CD4-positive, alpha-beta T cell treated with Interferon gamma for 1 hour (primary cell): ENCODE measurements around the gene WAPL.

Source experiments
- DNase-seq: peaks from one replicate; pipeline ENCODE4 v3.0.0-alpha.2; 2020

WAPL gene

DNA sequence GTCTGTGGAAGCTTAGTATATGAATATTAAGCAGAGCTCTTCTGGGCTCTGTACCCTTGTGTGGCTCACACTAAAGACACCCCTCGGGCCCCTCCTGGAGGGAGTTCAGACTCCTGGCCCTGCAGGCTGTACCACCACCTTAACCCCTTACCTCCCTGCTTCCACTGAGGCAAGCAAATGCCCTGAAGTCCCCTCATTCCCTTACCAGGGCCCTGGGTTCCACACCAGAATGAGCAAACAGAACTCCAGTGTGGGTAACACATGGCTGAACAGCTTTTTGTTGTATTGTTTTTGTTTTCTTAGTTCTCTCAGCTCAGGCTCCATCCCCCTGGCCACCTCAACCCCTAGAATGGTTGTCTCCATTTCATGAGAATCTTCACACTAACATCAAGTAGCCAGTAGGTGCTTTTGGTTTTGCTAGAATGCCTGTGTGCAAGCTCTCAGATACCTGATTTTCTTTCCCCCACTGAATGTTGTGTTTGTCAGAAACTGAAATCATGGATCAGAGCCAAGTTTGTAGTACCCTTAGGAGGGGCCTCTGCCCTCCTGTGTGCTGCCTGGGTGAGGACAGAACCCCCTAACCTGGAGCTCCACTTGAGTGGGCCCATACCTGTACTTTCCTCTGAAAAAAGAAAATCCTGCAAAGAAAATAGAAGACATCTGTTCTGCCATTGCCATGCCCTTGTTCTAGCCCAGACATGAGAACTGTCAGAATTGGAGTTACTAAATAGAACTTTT lies 2.8 kb upstream of the WAPL start:
- no peak for DNase-seq

DNA sequence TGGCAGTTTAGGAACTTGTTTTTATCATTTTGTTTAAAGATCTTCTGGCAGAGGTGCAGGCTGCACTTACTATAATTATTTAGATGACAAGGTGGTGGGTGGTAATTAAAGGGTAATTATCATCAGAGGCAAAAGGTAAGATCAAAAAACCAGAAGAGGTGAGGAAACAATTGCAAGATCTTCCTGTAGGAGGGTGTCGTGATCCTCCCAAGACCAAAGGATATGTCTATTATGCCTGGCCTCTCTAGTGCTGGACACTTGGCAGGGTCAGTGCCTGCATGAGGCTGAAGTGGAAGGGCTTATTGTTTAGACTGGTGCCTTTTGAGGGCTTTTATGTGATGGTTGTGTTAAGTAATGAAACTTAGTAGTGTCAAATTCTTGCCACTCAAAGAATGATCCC lies 1.8 kb upstream of the WAPL start:
- no peak for DNase-seq

DNA sequence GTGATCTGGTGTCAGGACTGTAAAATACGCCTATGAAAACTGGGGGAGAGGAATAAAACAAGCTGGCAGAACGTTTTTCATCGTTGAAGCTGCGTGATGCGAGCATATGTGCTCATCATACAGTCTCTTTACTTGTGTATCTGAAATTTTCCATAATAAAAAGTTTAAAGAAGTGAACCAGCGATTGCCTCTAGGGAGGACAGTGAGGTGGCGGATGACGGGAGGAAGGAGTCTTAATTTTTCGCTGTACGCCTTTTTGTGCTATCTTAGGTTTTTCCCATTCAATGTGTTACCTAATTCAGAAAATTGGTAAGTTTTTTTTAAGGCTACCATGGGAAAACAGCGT lies 891 bp upstream of the WAPL start:
- DNase-seq: no peak

DNA sequence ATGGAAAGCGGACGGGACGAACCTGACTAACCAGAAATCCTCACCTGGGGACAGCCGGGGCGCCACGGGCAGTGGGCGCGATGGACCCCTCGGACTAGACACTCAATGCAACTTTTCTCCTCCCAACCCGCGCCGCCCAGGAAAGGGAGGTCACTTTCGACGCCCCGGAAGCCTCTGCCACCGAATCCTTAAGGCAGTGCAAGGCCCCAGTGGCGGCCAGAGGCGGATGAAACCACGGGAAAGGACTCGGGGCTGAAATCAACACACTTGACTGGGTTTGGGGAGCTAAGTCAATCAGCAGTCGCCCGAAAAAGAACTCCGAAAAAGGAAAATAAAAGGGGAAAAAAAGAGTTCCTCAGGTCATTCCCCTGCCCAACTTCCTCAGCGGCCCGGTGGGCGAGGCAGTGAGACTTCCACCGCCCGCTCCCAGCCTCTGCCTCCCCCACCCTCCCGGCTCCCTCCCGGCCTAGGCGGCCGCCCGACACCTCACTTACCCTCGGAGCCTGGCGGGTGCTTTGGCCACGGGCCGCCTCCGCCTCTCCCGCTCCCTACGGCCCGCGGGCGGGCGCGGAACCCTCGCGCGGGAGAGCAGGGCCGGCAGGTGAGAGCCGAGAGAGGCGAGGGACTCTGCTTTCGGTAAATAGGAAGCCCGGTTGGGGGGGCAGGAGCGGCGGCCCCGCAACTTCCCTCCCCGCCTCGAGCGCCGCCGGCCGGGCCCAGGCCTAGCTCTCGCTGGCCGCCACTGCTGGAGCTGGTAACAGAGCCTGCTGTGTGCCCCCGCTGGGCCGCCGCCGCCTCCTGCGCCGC lies 518 bp downstream of the WAPL start:
- peak; percentile 23 for DNase-seq

DNA sequence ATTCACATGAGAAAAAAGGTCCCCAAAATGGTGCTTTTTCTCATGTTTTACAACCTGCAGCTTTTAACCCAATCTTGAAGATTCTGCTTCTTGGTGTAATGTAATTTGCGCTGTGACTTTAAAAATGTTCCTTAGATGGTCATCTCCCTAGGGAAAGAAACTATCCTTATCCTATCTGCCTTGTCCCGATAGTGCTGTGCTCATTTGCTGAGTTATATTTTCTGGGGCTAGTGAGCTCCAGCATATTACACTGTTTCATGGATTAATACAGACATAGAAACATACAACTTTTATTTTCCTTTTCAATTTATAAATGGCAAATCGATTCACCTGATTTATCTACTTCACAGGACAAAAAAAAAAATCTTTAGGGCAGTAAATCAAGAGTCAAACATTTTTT lies 2.8 kb downstream of the WAPL start:
- DNase-seq: no peak

DNA sequence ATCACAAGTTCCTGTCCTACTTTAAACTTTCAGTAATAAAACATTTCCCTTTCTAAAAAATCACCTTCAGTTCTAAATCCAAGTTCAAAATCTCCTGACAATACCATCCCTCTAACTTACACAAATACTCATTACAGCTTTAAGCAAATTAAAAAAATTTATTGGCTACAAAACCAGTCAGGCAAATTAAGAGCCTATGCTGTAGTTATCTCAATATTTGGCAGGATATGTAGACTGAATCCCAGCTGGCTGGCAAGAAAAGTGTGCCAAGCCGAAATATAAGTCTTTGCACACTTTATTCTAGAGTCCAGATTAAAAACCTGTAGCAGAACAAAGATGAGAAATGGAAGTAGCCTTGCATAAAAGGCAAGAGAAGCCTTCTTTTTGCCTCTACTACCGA lies 9.5 kb downstream of the WAPL start:
- no peak for DNase-seq

DNA sequence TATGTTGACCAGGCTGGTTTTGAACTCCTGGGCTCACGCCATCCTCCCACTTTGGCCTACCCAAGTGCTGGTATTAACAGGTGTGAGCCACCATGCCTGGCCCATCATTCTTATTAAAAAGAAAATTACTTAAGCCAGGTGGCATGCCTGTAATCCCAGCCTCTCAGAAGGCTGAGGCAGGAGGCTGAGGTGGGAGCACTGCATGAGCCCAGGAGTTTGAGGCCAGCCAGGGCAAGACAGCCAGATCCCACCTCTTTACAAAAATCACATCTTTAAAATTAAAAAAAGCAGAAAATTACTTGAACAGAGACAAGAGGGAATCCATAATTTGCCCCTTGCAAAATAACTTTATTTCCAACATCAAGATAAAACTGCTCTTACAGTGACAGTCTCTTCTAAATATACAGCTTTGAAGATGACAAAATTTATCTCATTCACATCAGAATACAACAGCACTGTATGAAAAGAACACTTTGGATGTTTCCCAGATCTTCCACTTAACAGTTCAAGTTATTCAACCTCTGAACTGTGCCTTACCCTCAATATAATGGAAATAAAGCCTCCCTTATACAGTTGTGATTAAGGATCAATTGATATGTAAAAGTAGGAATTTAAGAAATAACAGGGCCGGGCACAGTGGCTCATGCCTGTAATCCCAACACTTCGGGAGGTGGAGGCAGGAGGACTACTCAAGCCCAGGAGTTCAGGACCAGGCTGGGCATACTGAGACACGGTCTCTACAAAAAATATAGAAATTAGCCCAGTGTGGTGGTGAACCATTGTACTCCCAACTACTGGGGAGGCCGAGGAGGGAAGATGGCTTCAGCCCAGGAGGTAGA lies 10.3 kb downstream of the WAPL start:
- DNase-seq: no peak

DNA sequence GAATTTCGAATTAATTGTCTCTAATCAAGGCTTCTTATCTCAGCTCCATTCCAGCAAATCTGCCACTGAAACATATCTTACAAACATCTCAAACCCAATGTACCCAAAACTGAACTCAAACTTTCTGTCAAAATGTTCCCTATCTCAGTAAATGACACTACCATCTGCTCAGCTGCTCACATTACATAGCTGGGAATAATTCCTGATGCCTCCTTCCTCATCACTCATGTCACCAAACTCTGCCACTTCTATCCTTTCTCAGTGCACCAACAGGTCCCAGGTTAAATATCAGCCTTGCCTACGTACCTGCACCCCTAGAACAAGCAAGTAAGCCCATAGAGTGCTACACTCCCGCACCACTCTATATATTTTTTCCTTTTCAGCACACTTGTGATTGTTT lies 12.4 kb downstream of the WAPL start:
- no peak for DNase-seq

DNA sequence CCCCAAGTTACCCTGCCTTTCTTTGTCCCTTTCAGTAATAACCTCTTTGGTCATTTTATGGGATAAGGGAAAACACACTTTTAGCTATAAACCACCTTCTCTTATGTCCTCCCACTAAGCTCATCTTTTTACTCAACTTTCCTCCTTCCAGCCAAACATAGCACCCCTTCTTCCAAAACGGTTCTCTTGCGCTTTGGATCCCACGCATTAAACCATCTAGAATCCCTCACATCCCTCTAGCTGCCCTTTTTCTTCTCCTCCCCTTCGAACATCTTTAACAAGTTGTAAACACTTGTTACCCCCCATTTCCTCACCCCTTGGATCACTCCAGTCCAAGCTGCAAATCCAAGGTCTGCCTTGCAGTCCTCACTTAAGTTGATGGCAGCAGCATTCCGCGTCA lies 13.4 kb downstream of the WAPL start:
- no peak for DNase-seq

DNA sequence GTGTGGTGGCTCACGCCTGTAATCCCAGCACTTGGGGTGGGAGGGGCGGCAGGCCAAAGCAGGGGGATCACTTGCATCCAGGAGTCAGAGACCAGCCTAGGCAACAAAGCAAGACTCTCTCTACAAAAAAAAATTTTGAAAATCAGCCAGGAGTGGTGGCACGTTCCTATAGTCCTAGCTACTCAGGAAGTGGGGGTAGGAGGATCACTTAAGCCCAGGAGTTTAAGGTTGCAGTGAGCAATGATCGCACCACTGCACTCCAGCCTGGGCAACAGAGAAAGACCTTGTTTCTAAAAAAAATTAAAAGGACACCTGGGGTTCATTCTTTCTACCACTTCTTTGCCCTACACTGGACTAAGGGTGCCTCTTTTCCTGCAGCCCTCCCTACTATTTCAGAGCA lies 15.1 kb downstream of the WAPL start:
- DNase-seq: no peak

DNA sequence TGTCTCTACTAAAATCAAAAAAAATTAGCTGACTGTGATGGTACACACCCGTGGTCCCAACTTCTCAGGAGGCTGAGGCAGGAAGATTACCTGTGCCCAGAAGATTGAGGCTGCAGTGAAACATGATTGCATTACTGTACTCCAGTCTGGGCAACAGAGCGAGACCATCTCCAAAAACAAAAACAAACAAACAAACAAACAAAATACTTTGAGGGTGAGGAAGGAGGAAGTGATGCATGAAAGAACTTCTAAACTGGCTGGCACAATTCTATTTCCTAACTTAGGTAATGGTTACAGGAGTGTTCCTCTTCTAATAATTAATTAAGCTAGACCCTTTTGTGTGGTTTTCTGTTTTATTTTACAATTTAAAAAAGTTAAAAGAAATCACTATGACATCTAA lies 15.5 kb downstream of the WAPL start:
- no peak for DNase-seq

DNA sequence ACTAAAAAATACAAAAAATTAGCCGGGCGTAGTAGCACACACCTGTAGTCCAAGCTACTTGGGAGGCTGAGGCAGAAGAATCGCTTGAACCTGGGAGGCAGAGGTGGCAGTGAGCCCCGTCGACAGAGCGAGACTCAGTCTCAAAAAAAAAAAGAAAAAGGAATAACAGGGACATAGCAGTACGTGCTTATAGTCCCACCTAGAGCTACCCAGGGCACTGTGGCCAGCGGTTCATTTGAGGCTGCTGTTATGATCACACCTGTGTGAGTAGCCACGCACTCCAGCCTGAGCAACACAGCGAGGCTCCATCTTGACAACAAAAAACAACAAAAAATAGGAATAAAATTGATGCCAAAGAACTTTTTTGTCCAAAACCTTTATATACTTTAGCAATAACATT lies 17.1 kb downstream of the WAPL start:
- DNase-seq: no peak

DNA sequence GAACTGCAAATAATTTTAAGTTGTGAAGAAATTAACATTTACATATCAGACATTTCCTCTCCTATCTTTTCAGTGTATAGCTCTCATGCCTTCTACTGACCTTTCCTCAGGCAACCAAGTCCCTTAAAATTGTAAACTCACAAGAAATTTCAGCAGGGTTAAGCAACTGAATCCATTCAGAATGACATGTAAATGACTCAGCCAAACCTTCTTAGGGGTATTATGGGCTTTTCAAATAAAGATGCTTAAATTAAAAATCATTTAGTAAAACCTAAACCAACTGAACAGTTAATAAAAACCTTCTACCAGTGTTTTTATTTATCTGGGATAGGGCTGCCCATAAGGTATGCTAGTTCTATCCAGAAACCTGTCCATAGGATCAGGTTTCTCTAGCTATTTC lies 20.7 kb downstream of the WAPL start:
- no peak for DNase-seq

DNA sequence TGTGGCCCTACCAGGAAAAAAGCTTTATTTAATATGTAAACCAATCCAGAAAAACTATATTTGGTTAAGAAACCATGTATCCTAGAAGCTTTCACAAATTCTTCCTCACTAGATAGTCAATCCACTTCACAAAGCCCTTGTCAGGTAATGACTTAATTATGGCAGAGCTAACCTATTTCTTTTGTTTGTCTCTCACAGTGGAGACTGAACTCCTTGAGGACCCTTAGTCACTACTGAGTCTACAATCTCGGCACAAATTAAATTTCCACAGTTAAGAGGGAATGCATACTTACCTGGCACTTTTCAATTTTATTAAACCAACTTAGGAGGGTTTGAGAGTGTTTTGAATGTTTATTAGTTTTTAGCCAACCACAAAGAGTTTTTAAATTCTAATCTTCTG lies 23.0 kb downstream of the WAPL start:
- no peak for DNase-seq

DNA sequence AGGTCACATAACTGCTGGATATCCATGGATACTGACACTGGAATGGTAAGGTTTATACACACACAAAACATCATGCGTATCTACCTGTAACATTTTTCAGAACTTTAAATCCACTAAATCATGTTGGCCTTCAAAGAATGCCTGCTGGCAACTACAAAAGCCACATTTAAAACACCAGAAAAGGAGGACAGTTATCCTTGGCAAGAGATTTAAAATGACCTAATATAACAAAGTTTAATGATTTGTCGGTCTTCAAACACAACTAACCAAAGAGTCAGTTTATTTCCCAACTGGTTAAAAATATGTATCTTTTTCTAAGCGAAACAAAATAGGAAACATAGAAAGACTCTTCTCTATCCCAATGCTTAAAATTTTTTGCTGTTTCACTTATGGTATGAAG lies 24.0 kb downstream of the WAPL start:
- DNase-seq: no peak

DNA sequence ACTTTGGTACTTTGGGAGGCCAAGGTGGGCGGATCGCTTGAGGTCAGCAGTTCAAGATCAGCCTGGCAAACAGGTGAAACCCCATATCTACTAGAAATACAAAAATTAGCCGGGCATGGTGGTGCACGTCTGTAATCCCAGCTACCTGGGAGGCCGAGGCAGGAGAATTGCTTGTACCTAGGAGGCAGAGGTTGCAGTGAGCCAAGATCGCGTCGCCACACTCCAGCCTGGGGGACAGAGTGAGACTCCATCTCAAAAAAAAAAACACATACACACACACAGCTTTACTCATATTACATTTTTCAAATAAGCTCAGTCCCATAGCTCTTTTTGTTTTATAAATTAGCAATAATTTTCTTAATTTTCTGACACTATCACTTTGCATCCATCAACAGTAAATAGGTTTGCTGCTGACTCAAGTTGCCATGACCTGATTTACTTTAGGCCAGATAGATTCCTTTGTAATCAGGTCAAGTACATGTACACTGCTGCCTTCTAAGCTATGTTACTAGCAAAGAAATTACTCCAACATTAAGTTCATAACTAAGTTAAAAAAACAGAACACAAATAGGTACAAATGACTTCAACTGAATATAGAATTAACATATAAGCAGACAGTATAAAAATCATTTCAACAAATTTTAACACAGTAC lies 31.5 kb downstream of the WAPL start:
- DNase-seq: no peak

DNA sequence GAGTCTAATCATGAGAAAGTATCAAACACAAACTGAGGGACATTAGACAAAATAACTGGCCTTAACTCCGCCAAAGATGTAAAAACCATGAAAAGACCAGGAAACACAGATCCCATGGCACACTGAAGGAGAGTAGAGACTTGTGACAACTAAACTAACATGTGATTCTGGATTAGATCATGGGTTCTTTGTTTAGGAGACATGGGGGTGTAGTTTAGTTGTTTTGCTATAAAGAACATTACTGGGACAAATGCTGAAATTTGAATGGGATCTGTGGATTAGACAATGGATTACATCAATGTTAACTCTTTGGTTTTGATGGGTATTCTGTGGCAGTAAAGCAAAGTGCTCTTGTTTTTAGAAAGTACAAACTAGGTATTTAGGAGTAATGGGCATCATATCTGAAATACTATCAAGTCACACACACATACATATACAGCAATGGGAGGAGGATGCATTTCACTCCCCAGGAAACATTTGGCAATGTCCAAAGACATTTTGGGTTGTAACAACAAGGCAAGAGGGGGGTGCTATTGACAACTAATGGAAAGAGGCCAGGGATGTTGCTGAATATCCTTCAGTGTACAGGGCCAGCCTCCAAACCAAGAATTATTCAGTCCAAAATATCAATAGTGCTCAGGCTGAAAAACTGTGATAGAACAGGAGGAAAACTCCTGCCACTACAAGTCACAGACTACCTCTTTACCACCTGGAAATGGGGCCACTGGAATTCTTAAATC lies 32.4 kb downstream of the WAPL start:
- no peak for DNase-seq

DNA sequence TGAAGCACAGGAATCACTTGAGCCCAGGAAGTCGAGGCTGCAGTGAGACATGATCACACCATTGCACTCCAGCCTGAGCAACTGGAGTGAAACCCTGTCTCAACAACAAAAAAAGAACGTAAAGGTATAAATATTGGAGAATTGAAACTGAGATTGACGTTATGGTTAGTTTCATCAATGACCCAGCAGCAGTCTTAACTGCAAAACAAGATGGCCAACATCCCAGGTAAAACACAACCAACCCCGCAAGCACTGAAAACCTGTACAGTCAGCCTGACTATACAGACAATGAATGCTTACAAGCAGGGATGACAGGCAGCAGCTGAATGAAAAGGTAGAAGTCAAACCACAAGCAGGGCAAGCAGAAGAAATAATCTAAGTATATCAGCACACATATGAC lies 34.7 kb downstream of the WAPL start:
- DNase-seq: no peak

DNA sequence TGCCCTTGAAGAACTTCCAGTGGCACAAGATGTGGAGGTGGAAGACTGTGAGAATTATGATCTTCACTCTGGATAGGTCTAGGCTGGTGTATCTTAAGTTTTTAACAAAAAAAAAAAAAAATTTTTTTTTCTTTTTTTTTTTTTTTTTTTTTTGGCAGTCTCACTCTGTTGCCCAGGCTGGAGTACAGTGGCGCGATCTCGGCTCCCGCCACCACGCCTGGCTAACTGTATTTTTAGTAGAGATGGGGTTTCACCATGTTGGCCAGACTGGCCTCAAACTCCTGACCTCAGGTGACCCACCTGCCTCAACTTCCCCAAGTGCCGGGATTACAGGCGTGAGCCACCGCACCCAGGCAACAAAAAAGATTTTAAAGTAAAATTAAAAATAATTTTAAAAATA lies 37.9 kb downstream of the WAPL start:
- DNase-seq: no peak

DNA sequence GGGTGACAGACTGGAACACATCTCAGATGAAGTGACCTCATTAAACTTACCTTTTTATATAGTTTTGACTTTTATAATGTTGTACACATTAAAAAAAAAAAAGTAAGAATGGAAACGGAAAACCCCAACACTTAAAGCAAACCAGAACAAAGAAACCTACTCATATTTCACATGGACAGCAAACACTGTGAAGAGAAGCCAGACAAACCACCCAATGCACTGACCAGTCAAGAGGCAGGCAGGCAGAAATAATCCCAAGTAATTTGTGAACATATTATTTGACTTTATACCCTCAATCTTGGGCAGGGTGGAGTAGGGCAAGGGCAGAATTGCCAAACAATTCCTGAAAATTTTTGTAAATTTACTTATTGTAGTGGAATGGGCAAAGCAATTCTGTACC lies 39.8 kb downstream of the WAPL start:
- DNase-seq: no peak

DNA sequence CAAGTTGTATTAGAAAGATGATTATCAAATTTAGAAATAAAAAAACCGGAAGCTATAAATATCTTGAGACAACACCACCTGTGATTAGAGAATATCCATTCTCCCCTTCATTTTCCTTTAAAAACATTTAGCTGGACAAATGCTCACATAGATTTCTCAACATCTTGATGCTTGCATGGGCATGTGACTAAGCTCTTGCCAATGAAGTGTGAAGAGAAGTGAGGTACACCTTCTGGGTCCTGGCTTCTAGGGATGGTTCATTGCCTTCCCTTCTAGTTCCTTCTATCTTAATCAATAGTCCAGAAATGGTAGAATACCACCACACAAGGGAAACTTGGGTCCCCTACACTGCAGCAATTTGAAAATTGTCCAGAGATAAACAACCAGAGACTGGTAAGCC lies 41.0 kb downstream of the WAPL start:
- no peak for DNase-seq

DNA sequence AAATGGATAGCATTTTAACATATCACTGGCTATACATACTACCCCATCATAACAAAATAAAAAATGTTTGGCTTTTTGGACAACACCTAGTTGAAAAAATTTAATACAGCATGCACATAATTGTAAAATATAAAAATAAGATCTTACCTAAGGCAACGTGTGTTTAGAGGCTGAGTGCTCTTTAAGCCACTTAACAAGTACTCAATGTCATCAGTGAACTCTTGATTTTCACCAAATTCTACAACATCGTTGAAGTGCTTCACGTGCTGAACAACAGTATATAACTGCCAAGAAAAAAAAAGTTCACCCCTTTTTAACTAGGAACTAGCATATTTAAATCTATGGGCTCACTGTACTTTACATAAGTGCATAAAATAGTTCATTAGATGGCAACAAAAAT lies 49.5 kb downstream of the WAPL start:
- no peak for DNase-seq
